GM19025 (cell line): Measurements from ENCODE around the gene TRIM9.
"Not testable (repeated sequence)": the region's sequence is repeated elsewhere in the genome, so short reads cannot be mapped to it uniquely, and the experiment has no call there.

Experiments
- ATAC-seq: cut with Tn5 transposase; IDR thresholded peaks from one replicate; pipeline ENCODE4 v1.9.1; 2021; ENCODE audit warnings: mild to moderate bottlenecking, low read depth, moderate library complexity; ENCODE audit not compliant: unreplicated experiment

TRIM9 gene

GRCh38 chr14:50941638-50942037 lies 153.3 kb downstream of the TRIM9 start:
- not testable (repeated sequence) for ATAC-seq

GRCh38 chr14:50941151-50941550 lies 153.8 kb downstream of the TRIM9 start:
- no peak for ATAC-seq

- no peak for ATAC-seq
Measured at GRCh38 chr14:50937800-50938199, 157.1 kb downstream of the TRIM9 start.

- ATAC-seq, result no peak
Measured at GRCh38 chr14:50937325-50937724, 157.6 kb downstream of the TRIM9 start.

GRCh38 chr14:50936882-50937281 lies 158.0 kb downstream of the TRIM9 start:
- no peak for ATAC-seq

- ATAC-seq, result no peak
Measured at GRCh38 chr14:50936016-50936340, 158.9 kb downstream of the TRIM9 start.

- no peak for ATAC-seq
Measured at GRCh38 chr14:50935126-50936015, 159.5 kb downstream of the TRIM9 start.

GRCh38 chr14:50932592-50933495 lies 162.1 kb downstream of the TRIM9 start:
- ATAC-seq, result no peak

- ATAC-seq, result no peak
Measured at GRCh38 chr14:50932156-50932555, 162.7 kb downstream of the TRIM9 start.

GRCh38 chr14:50931559-50931958 lies 163.3 kb downstream of the TRIM9 start:
- no peak for ATAC-seq

GRCh38 chr14:50929506-50929905 lies 165.4 kb downstream of the TRIM9 start:
- no peak for ATAC-seq

GRCh38 chr14:50928002-50928635 lies 166.8 kb downstream of the TRIM9 start:
- no peak for ATAC-seq

- ATAC-seq, result no peak
Measured at GRCh38 chr14:50926851-50927386, 168.0 kb downstream of the TRIM9 start.
